IMR-90 (cell line): ENCODE data around the gene CTRL. TPM values are rescaled to one million over a fixed set of nuclear protein-coding genes. Genes with fewer than 3 reads are reported as not detected.

Experiments
- ATAC-seq: fragments of 200-7000 bp; cut with Tn5 transposase; 2 replicates; pipeline ENCODE4 v1.9.1; 2020; ENCODE audit warnings: low read depth, mild to moderate bottlenecking, moderate library complexity
- BruUV-seq: library from RNA; stranded (reverse); fragments of 400-500 nt; replicated peaks from 2 replicates; lab custom pipeline; 2021; lab: Mats Ljungman, UMichigan
- CTCF ChIA-PET: fragments of 300-600 bp; formaldehyde crosslinking; extraction: SDS; loops from one replicate; lab custom pipeline; 2021; ENCODE audit warnings: antibody characterized with exemption; lab: Yijun Ruan, JAX
- POLR2A ChIA-PET: fragments of 300-600 bp; sonication (Branson Sonifier 250); formaldehyde crosslinking; loops from one replicate; lab custom pipeline; 2022; ENCODE audit warnings: antibody characterized with exemption; ENCODE audit not compliant: unreplicated experiment; lab: Charles Lee
- DNase-seq: peaks from one replicate; pipeline ENCODE4 v3.0.0; 2013
- H2AFZ ChIP-seq: replicated peaks from 2 replicates; pipeline ENCODE3; 2013; ENCODE audit warnings: low read length, mild to moderate bottlenecking; ENCODE audit not compliant: poor library complexity
- H2AK5ac ChIP-seq: 2 replicates; pipeline ENCODE4 v1.6.1; 2013; ENCODE audit warnings: low read depth, low read length, inconsistent platforms
- H2AK9ac ChIP-seq: replicated peaks from 2 replicates; pipeline ENCODE3; 2013; ENCODE audit warnings: mild to moderate bottlenecking, low read depth, low read length, moderate library complexity; ENCODE audit not compliant: poor library complexity
- H2BK120ac ChIP-seq: 2 replicates; pipeline ENCODE4 v1.6.1; 2013; ENCODE audit warnings: low read depth, low read length, inconsistent platforms
- H2BK15ac ChIP-seq: 3 replicates; pipeline ENCODE4 v1.6.1; 2013; ENCODE audit warnings: low read depth, low read length, inconsistent platforms
- H2BK20ac ChIP-seq: 2 replicates; pipeline ENCODE4 v1.6.1; 2013; ENCODE audit warnings: low read depth, mild to moderate bottlenecking, inconsistent platforms, low read length, moderate library complexity
- H2BK5ac ChIP-seq: 2 replicates; pipeline ENCODE4 v1.6.1; 2013; ENCODE audit warnings: mild to moderate bottlenecking, low read depth, low read length, inconsistent platforms; ENCODE audit not compliant: poor library complexity, severe bottlenecking
- H3K14ac ChIP-seq: replicated peaks from 2 replicates; pipeline ENCODE4 v1.6.1; 2013; ENCODE audit warnings: low read depth, low read length, inconsistent platforms
- H3K18ac ChIP-seq: 2 replicates; pipeline ENCODE4 v1.6.1; 2013; ENCODE audit warnings: low read depth, low read length, control low read depth
- H3K23ac ChIP-seq: 2 replicates; pipeline ENCODE4 v1.6.1; 2013; ENCODE audit warnings: low read depth, low read length, inconsistent platforms
- H3K27ac ChIP-seq: 2 replicates; pipeline ENCODE4 v1.5.1; 2013; ENCODE audit warnings: mild to moderate bottlenecking, control low read depth, low read length; ENCODE audit not compliant: insufficient read depth
- H3K27me3 ChIP-seq: 2 replicates; pipeline ENCODE4 v1.6.1; 2013; ENCODE audit warnings: low read length; ENCODE audit not compliant: control insufficient read depth, insufficient read depth
- H3K36me3 ChIP-seq: 2 replicates; pipeline ENCODE4 v1.6.1; 2013; ENCODE audit warnings: low read length, mixed read lengths; ENCODE audit not compliant: control insufficient read depth, insufficient read depth
- H3K4ac ChIP-seq: 2 replicates; pipeline ENCODE4 v1.6.1; 2013; ENCODE audit warnings: low read depth, low read length, inconsistent platforms
- H3K4me1 ChIP-seq: 2 replicates; pipeline ENCODE4 v1.6.1; 2013; ENCODE audit warnings: low read length, mixed read lengths; ENCODE audit not compliant: control insufficient read depth, insufficient read depth
- H3K4me2 ChIP-seq: 2 replicates; pipeline ENCODE4 v1.6.1; 2013; ENCODE audit warnings: low read depth, mild to moderate bottlenecking, control low read depth, low read length, moderate library complexity
- H3K4me3 ChIP-seq: 2 replicates; pipeline ENCODE4 v1.5.1; 2013; ENCODE audit warnings: low read depth, mild to moderate bottlenecking, control low read depth, low read length, moderate library complexity; ENCODE audit not compliant: insufficient read depth
- H3K56ac ChIP-seq: 2 replicates; pipeline ENCODE4 v1.6.1; 2013; ENCODE audit warnings: low read length, inconsistent platforms; ENCODE audit not compliant: insufficient read depth; ENCODE audit errors: extremely low read depth
- H3K79me1 ChIP-seq, 2 experiments: 2 replicates each; pipeline ENCODE4 v1.6.1; 2013; ENCODE audit warnings: low read length in 2 of 2, inconsistent platforms in 1 of 2, low read depth in 1 of 2
- H3K9ac ChIP-seq: 2 replicates; pipeline ENCODE4 v1.6.1; 2013; ENCODE audit warnings: low read depth, low read length, control low read depth
- H3K9me1 ChIP-seq: 2 replicates; pipeline ENCODE4 v1.6.1; 2013; ENCODE audit warnings: low read length, inconsistent platforms; ENCODE audit not compliant: insufficient read depth
- H3K9me3 ChIP-seq: 2 replicates; pipeline ENCODE4 v1.6.1; 2013; ENCODE audit warnings: low read length; ENCODE audit not compliant: control insufficient read depth, insufficient read depth
- H4K20me1 ChIP-seq: 2 replicates; pipeline ENCODE4 v1.6.1; 2013; ENCODE audit warnings: low read length, inconsistent platforms; ENCODE audit not compliant: insufficient read depth
- H4K5ac ChIP-seq: 2 replicates; pipeline ENCODE4 v1.6.1; 2013; ENCODE audit warnings: mild to moderate bottlenecking, low read depth, low read length, control low read depth
- H4K8ac ChIP-seq, 2 experiments: 2 replicates each; pipeline ENCODE4 v1.6.1; 2013; ENCODE audit warnings: low read depth in 2 of 2, low read length in 2 of 2, control low read depth in 1 of 2, inconsistent platforms in 1 of 2
- H4K91ac ChIP-seq: 2 replicates; pipeline ENCODE4 v1.6.1; 2013; ENCODE audit warnings: low read depth, low read length, inconsistent platforms; ENCODE audit not compliant: insufficient read depth
- BHLHE40 ChIP-seq: fragments of 150-350 bp; IDR thresholded peaks from 2 replicates; pipeline ENCODE4 v1.6.1; 2016; ENCODE audit warnings: mild to moderate bottlenecking, low read depth, low read length
- CEBPB ChIP-seq: IDR thresholded peaks from 2 replicates; pipeline ENCODE4 v1.6.1; 2012; ENCODE audit warnings: low read depth, low read length, improper control_type of control experiment
- CTCF ChIP-seq: conservative IDR thresholded peaks from 2 replicates; pipeline ENCODE4 v1.5.1; 2012; ENCODE audit warnings: mild to moderate bottlenecking, low read depth, low read length, improper control_type of control experiment
- ELK1 ChIP-seq: fragments of 150-350 bp; IDR thresholded peaks from 2 replicates; pipeline ENCODE4 v1.6.1; 2016; ENCODE audit warnings: low read depth, mild to moderate bottlenecking, low read length, moderate library complexity, borderline replicate concordance
- FOS ChIP-seq: fragments of 150-350 bp; IDR thresholded peaks from 2 replicates; pipeline ENCODE4 v1.6.1; 2016; ENCODE audit warnings: low read depth, low read length
- MAFK ChIP-seq: IDR thresholded peaks from 2 replicates; pipeline ENCODE4 v1.6.1; 2012; ENCODE audit warnings: low read depth, low read length, improper control_type of control experiment
- MXI1 ChIP-seq: IDR thresholded peaks from 2 replicates; pipeline ENCODE4 v1.6.1; 2012; ENCODE audit warnings: low read depth, mild to moderate bottlenecking, low read length, moderate library complexity, borderline replicate concordance
- NFE2L2 ChIP-seq: fragments of 150-350 bp; IDR thresholded peaks from 2 replicates; pipeline ENCODE4 v1.6.1; 2016; ENCODE audit warnings: low read depth, mild to moderate bottlenecking, low read length
- POLR2A ChIP-seq: IDR thresholded peaks from 2 replicates; pipeline ENCODE4 v1.6.1; 2012; ENCODE audit warnings: mild to moderate bottlenecking, low read depth, low read length
- RAD21 ChIP-seq: IDR thresholded peaks from 2 replicates; pipeline ENCODE4 v1.6.1; 2012; ENCODE audit warnings: low read length, improper control_type of control experiment
- RFX5 ChIP-seq: IDR thresholded peaks from 2 replicates; pipeline ENCODE4 v1.8.0; 2012; ENCODE audit warnings: low read depth, mild to moderate bottlenecking, low read length, moderate library complexity
- SMC3 ChIP-seq: fragments of 150-350 bp; IDR thresholded peaks from 2 replicates; pipeline ENCODE4 v1.6.1; 2016; ENCODE audit warnings: low read depth, mild to moderate bottlenecking, antibody characterized with exemption, low read length, moderate library complexity
- USF2 ChIP-seq: fragments of 150-350 bp; IDR thresholded peaks from 2 replicates; pipeline ENCODE4 v1.6.1; 2017; ENCODE audit warnings: mild to moderate bottlenecking, antibody characterized with exemption, low read length, low read depth
- WGBS, 2 experiments: methylation state at CpG; one replicate each; pipeline versions ENCODE4 v1.1.5 to v1.1.7; 2013; ENCODE audit warnings: missing lambda C conversion rate in 2 of 2; ENCODE audit not compliant: insufficient read length in 1 of 2; ENCODE audit errors: extremely low coverage in 2 of 2; 5-methylcytosine and 5-hydroxymethylcytosine counted together
- dilution Hi-C: fragments of 300-500 bp; cut with HindIII; formaldehyde crosslinking; loops from one replicate; pipeline ENCODE4 v1.14.3; 2018; ENCODE audit warnings: low sequenced_read_pairs; ENCODE audit not compliant: unreplicated experiment
- in situ Hi-C: fragments of 300-500 bp; cut with MboI; formaldehyde crosslinking; loops from 3 replicates; pipeline ENCODE4 v1.14.3; 2019; ENCODE audit warnings: low sequenced_read_pairs, inconsistent platforms, mixed read lengths
- intact Hi-C: fragments of 100-400 bp; cut with micrococcal nuclease; formaldehyde crosslinking; loops from 2 replicates; pipeline ENCODE4 v1.10.0; 2022
- polyA plus RNA-seq, 3 experiments: library from polyadenylated mRNA; depleted of rRNA; stranded (reverse); fragments of >200 nt; gene quantifications; 2 replicates each; pipeline ENCODE4 v1.2.3, GENCODE V29; 2012; ENCODE audit warnings: low replicate concordance in 1 of 3
- total RNA-seq: library from RNA; depleted of rRNA; stranded (reverse); fragments of >200 nt; gene quantifications from 2 replicates; pipeline ENCODE4 v1.2.3, GENCODE V29; 2012

The CTRL gene
- total and polyA plus RNA-seq, 2 of the 4 experiments (the other 2 are of a cell fraction), result 0.18 to 1.1 TPM

- H2AK9ac ChIP-seq, result no peak overlapping the region
- intact Hi-C loops, result no loop called here
- 94% methylated on average over 3 of the region's 7 CpGs; no CpG with 5 or more reads in 1 of the 2 experiments for WGBS, 2 experiments
- no peaks in the 10 kb centered on the region for H3K9me3 ChIP-seq
- no peak overlapping the region for H3K9ac ChIP-seq
- peaks cover 20% of the 10 kb centered on the region for H3K36me3 ChIP-seq
- no peak overlapping the region for H2AFZ ChIP-seq
- no peak overlapping the region for H3K4ac ChIP-seq
- no TSS peak for BruUV-seq
- H2BK15ac ChIP-seq, result no peak overlapping the region
- in situ Hi-C loops, result no loop called here
- ATAC-seq, result no peak
- ChIA-PET CTCF (no interaction called here), POLR2A (no interaction called here)
- H3K23ac ChIP-seq, result no peak overlapping the region
- TF ChIP-seq RAD21 (no peak), MXI1 (no peak), CTCF (no peak), BHLHE40 (no peak), NFE2L2 (no peak), RFX5 (no peak), SMC3 (no peak), MAFK (no peak), POLR2A (no peak), USF2 (no peak), ELK1 (no peak), FOS (no peak), CEBPB (no peak)
- H4K5ac ChIP-seq, result no peak overlapping the region
- dilution Hi-C loops, result no loop called here
- no peak overlapping the region for H3K27ac ChIP-seq
- H2BK5ac ChIP-seq, result no peak overlapping the region
- no peak overlapping the region for H3K4me3 ChIP-seq
- H4K91ac ChIP-seq, result no peak overlapping the region
- DNase-seq, result no peak
- no peak overlapping the region for H3K14ac ChIP-seq
- H2BK20ac ChIP-seq, result no peak overlapping the region
- no peak overlapping the region for H2BK120ac ChIP-seq
- peaks cover 48% of the 10 kb centered on the region for H4K20me1 ChIP-seq
- peaks cover 23% of the 10 kb centered on the region for H3K4me1 ChIP-seq
- peaks cover 30% of the 10 kb centered on the region for H3K9me1 ChIP-seq
- H4K8ac ChIP-seq, result no peak overlapping the region
- no peak overlapping the region for H3K18ac ChIP-seq
- H3K79me1 ChIP-seq, result peaks cover 16 to 58% of the 10 kb centered on the region in 2 experiments
- H3K56ac ChIP-seq, result no peak overlapping the region
- no peaks in the 10 kb centered on the region for H3K27me3 ChIP-seq
- no peak overlapping the region for H2AK5ac ChIP-seq
- H3K4me2 ChIP-seq, result no peak overlapping the region
Observed at GRCh38 chr16:67914758-67915495, 16.7 kb downstream of the CTRL start.
